Rectal smooth muscle tissue (tissue), 1 donor: ENCODE measurements around the gene COX11.

Source experiments
- H3K27ac ChIP-seq: one replicate; pipeline ENCODE4 v1.7.0; 2013; ENCODE audit warnings: low read depth, low read length, inconsistent platforms
- H3K27me3 ChIP-seq: one replicate; pipeline ENCODE4 v1.7.0; 2013; ENCODE audit warnings: low read length; ENCODE audit not compliant: control insufficient read depth, insufficient read depth
- H3K36me3 ChIP-seq: one replicate; pipeline ENCODE4 v1.7.0; 2013; ENCODE audit warnings: low read length; ENCODE audit not compliant: control insufficient read depth, insufficient read depth
- H3K4me1 ChIP-seq: one replicate; pipeline ENCODE4 v1.7.0; 2013; ENCODE audit warnings: low read length; ENCODE audit not compliant: control insufficient read depth, insufficient read depth
- H3K4me3 ChIP-seq: one replicate; pipeline ENCODE4 v1.7.0; 2013; ENCODE audit warnings: low read length
- H3K9ac ChIP-seq: one replicate; pipeline ENCODE4 v1.7.0; 2013; ENCODE audit warnings: low read length

COX11 gene

DNA sequence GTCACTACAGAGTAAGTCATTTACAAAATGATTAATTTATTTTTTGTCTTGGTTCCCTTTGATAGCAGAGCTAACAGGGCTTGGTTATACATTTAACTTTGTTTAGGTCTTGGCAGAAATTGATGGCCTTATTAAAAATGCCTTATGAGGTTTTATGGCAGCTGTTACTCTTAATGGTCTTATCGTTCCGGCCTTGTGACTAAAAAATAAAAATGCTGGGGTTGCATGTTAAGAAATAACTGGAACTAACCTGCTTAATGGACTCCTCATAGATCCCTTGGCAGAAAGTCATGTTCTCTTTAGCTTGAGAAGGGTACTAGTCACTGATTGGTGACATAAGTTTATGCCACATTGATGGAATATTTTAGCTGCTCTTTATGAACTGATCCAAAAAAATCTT lies 18.3 kb downstream of the COX11 start:
- no peaks in the 10 kb centered on the region for H3K4me1 ChIP-seq
- no peak overlapping the region for H3K9ac ChIP-seq
- H3K36me3 ChIP-seq, result peaks cover 8% of the 10 kb centered on the region
- no peak overlapping the region for H3K4me3 ChIP-seq
- no peaks in the 10 kb centered on the region for H3K27me3 ChIP-seq
- no peak overlapping the region for H3K27ac ChIP-seq

DNA sequence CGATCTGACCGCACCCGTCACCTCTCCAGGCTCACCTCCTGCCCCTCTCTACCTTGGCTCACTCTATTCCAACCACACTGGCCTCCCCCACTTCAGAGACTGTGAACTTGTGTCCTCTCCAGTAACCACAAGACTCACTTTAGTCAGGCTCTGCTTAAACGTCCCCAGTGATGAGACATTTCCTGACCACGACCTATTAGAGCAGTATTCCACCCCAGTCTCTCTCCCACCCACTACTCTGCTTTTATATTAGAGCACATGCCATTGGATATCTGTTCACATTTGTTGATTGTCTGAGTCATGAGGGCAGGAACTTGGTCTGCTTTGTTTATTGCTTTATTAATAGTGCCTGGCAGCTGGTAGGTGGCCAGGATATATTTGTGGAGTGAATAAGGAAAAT lies 20.1 kb downstream of the COX11 start:
- no peak overlapping the region for H3K9ac ChIP-seq
- H3K4me1 ChIP-seq, result no peaks in the 10 kb centered on the region
- no peaks in the 10 kb centered on the region for H3K27me3 ChIP-seq
- H3K4me3 ChIP-seq, result no peak overlapping the region
- no peak overlapping the region for H3K27ac ChIP-seq
- H3K36me3 ChIP-seq, result peaks cover 4% of the 10 kb centered on the region

DNA sequence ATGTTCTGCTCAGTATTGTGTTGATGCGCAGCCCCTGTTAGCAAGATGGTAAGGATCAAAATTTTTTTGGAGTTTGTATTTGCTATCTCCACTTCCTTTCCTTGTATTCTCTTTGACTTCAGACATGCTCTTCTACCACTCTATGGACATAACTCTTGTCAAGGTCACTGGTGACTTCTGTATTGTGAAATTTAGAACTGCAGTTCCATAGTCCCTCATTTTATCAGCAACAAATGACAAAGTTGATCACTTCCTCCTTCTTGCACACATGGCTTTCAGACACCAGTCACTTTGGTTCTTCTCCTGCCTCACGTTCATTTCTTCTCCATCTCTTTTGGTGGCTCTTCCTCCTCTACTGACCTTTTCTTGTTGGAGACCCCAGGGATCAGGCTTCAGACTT lies 21.1 kb downstream of the COX11 start:
- Histone ChIP-seq H3K9ac (no peak overlapping the region), H3K4me3 (no peak overlapping the region), H3K27ac (no peak overlapping the region), H3K27me3 (no peaks in the 10 kb centered on the region), H3K36me3 (no peaks in the 10 kb centered on the region), H3K4me1 (no peaks in the 10 kb centered on the region)

DNA sequence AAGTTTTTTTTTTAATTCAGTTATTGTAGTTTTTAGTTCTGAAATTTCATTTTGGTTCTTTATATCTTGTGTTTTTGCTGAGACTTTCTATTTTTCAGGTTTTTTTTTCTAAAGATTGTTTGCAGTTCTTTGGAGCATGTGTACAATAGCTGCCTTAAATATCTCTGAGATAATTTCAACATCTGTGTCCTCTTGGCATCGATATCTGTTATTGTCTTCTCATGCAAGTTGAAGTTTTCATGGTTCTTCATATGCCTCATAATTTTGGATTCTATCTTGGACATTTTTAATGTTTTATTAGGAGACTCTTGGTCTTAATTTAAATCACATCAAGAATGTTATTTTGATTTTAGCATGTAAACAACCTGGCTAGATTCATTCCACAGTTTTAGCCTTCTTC lies 22.8 kb downstream of the COX11 start:
- no peaks in the 10 kb centered on the region for H3K4me1 ChIP-seq
- H3K4me3 ChIP-seq, result no peak overlapping the region
- H3K27ac ChIP-seq, result no peak overlapping the region
- H3K9ac ChIP-seq, result no peak overlapping the region
- H3K27me3 ChIP-seq, result no peaks in the 10 kb centered on the region
- no peaks in the 10 kb centered on the region for H3K36me3 ChIP-seq

DNA sequence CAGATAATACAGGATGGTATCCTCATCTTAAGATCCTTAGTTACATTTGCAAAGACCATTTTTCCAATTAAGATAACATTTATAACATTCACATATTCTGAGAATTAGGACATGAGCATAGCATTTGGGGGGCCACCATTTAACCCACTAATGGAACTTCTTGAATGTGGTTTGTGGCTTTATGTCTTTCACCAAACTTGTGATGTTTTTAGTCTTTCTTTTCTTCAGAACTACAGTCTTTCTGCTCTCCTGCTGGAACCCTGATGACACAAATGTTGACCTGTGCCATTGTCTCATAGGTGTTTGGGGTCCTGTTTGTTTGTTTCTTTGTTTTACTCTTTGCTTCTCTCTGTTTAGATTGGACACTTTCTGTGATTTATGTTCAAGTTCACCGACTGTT lies 23.2 kb downstream of the COX11 start:
- Histone ChIP-seq H3K36me3 (no peaks in the 10 kb centered on the region), H3K27ac (no peak overlapping the region), H3K9ac (no peak overlapping the region), H3K4me3 (no peak overlapping the region), H3K27me3 (no peaks in the 10 kb centered on the region), H3K4me1 (no peaks in the 10 kb centered on the region)

DNA sequence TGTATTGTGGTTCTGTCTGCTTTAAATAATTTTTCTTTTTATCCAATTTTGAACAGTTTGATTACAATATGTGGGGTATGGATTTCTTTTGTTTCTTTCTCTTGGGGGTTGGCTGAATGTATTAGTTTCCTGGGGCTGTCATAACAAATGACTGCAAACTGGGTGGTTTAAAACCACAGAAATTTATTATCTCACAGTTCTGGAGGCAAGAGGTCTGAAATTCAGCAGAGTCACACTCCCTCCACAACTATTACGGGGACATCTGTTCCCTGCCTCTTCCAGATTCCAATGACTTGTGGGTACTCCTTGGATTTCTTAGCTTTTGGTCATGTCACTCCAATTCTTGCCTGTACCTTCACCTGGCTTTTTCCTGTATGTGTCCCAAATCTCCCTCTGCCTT lies 23.7 kb downstream of the COX11 start:
- Histone ChIP-seq H3K4me1 (no peaks in the 10 kb centered on the region), H3K9ac (no peak overlapping the region), H3K4me3 (no peak overlapping the region), H3K36me3 (no peaks in the 10 kb centered on the region), H3K27ac (no peak overlapping the region), H3K27me3 (no peaks in the 10 kb centered on the region)

DNA sequence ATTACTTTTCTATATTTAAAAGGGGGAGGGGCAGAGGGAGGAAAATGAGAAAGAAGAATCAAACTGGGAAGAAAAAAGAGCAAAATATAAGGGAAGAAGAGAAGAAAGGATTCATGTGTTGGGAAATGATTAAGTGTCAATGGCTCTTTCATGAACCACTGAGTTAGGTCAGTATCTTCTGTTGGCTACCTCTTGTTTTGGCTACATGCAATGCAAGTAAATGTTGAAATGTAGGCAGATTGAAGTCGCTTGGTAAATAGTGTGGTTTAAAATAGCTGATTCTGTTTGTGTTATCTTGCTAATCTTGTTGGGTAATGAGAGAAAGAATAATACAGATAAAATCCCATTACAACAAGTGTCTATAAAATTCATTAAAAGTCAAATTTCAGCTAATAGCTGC lies 27.2 kb downstream of the COX11 start:
- H3K36me3 ChIP-seq, result no peaks in the 10 kb centered on the region
- H3K4me3 ChIP-seq, result no peak overlapping the region
- H3K27ac ChIP-seq, result no peak overlapping the region
- H3K4me1 ChIP-seq, result no peaks in the 10 kb centered on the region
- no peaks in the 10 kb centered on the region for H3K27me3 ChIP-seq
- no peak overlapping the region for H3K9ac ChIP-seq

DNA sequence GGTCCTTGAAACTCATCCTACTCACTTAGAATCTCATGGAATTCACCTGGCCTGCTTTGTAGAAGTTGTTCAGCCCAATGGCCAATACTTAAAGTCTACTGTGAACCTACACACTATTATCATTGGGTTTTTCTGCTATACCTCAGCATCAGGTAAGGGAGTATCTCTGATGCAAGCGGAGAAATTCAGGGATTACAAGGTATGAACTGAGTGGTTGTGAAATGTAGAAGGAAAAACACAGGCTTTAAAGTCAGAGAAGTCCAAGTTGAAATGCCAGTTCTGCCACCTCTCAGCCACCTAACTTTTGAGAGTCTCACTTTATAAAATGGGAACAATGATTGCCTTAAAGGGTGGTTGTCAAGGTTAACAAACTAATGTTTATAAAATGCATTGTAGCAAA lies 31.0 kb downstream of the COX11 start:
- H3K27me3 ChIP-seq, result no peaks in the 10 kb centered on the region
- no peaks in the 10 kb centered on the region for H3K36me3 ChIP-seq
- no peak overlapping the region for H3K9ac ChIP-seq
- no peak overlapping the region for H3K27ac ChIP-seq
- no peaks in the 10 kb centered on the region for H3K4me1 ChIP-seq
- H3K4me3 ChIP-seq, result no peak overlapping the region

DNA sequence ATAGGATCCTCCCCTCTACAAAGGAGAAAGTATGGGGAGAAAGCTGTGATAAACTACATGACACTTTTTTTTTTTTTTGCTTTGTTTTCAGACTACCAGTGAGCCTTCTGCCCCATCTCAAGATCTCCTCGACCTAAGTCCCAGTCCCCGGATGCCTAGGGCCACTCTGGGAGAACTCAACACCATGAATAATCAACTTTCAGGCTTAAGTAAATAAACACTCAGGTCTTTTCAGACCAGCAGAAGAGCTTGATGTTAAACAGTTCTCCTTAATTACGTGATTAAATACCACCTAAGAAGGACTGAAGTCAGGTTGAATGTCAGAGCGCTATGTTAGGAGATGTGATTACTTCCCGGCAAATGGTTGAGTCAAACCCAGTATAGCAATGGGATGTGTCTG lies 31.4 kb downstream of the COX11 start:
- no peak overlapping the region for H3K4me3 ChIP-seq
- no peaks in the 10 kb centered on the region for H3K4me1 ChIP-seq
- H3K27ac ChIP-seq, result no peak overlapping the region
- no peak overlapping the region for H3K9ac ChIP-seq
- no peaks in the 10 kb centered on the region for H3K27me3 ChIP-seq
- no peaks in the 10 kb centered on the region for H3K36me3 ChIP-seq

DNA sequence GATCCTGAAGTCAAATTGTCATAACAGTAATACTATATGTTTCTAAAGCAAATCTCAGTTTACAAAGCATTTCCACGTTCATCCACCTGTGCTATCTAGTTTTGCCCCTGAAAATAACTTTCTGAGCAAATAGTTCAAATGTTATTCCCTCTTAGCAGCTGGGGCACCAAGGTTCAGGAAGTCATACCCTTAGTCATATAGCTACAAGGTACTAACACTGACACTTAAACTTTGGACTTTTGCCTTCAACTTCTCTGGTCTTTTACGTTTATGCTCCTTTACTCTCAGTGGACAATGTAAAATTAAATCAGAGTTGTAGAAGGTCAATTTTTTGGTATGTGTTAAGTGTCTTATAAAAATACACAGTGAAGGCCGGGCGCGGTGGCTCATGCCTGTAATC lies 33.0 kb downstream of the COX11 start:
- no peak overlapping the region for H3K9ac ChIP-seq
- H3K4me1 ChIP-seq, result no peaks in the 10 kb centered on the region
- H3K27ac ChIP-seq, result no peak overlapping the region
- H3K36me3 ChIP-seq, result no peaks in the 10 kb centered on the region
- H3K4me3 ChIP-seq, result no peak overlapping the region
- no peaks in the 10 kb centered on the region for H3K27me3 ChIP-seq

DNA sequence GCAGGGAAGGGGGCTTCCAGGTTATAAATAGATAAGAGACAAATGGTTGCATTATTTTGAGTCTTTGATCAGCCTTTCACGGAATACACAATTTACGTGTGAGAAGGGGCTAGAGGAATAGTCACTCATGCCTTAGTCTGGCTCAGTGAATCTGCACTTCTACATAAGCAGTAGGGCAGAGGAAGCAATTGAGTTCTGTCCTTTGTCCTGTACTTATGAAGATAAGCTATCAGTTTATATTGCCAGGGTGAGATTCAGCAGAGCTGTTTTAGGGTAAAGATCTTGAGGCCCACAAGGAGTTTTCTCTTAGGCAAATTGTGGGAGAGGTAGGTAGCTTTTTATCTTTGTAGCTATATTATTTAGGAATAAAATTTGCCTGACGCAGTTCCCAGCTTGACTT lies 34.5 kb downstream of the COX11 start:
- H3K36me3 ChIP-seq, result no peaks in the 10 kb centered on the region
- H3K4me3 ChIP-seq, result no peak overlapping the region
- no peak overlapping the region for H3K9ac ChIP-seq
- H3K27ac ChIP-seq, result no peak overlapping the region
- no peaks in the 10 kb centered on the region for H3K27me3 ChIP-seq
- H3K4me1 ChIP-seq, result no peaks in the 10 kb centered on the region

DNA sequence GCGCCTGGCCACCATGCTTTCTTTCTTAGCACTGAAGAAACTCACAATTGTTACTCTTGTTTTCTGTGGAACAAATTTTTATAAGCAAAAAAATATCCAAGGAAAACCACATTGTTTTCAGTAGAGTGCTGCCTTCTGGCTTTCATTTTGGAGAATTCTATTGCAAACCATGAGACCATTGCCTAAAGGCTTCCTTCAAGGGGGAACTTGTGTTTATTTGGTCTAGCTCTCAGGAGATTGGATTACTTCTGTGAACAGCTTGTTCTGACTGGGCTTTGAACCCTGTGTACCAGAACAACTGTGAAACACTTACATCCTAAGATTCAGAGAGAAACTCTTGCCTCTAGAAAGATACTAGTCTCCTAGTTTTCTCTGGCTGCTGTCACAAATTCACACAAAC lies 35.7 kb downstream of the COX11 start:
- H3K27me3 ChIP-seq, result no peaks in the 10 kb centered on the region
- no peaks in the 10 kb centered on the region for H3K36me3 ChIP-seq
- H3K4me3 ChIP-seq, result no peak overlapping the region
- no peaks in the 10 kb centered on the region for H3K4me1 ChIP-seq
- H3K9ac ChIP-seq, result no peak overlapping the region
- no peak overlapping the region for H3K27ac ChIP-seq

DNA sequence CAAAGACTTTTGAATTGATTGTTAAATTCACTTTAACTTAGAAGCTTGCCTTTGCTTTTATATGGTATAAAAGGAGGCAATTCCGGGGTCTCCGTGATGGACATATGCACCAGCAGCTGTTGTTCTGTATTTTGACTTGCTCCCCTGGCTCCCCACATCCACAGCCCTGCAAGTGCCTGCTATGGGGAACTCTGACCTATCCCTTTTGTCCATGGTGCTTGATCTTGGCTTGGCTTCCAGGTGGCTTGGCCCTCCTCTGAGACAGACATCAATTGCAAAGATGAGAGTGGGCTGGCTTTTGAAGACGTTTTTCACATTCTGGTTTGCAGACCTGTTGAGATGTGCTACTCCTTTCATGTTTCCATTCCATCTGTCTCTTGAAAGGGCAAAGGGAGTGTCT lies 40.9 kb downstream of the COX11 start:
- Histone ChIP-seq H3K36me3 (no peaks in the 10 kb centered on the region), H3K4me1 (no peaks in the 10 kb centered on the region), H3K27me3 (no peaks in the 10 kb centered on the region), H3K4me3 (no peak overlapping the region), H3K27ac (no peak overlapping the region), H3K9ac (no peak overlapping the region)

DNA sequence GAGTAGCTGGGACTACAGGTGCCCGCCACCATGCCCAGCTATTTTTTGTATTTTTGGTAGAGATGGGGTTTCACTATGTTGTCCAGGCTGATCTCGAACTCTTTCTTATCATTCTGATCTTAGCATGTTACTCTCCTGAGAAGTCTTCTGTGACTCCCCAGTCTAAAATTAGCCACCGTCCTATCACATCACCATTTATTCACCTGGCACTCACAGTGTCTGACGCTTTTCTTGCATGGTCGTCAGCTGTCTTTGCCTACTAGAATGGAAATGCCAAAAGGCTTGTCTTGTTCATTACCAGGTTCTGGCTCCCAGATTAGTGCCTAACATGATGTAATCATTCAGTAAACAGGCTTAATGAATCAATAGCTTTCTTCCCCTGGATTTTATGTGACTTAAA lies 44.0 kb downstream of the COX11 start:
- no peaks in the 10 kb centered on the region for H3K27me3 ChIP-seq
- H3K4me1 ChIP-seq, result no peaks in the 10 kb centered on the region
- no peak overlapping the region for H3K9ac ChIP-seq
- H3K4me3 ChIP-seq, result no peak overlapping the region
- H3K36me3 ChIP-seq, result no peaks in the 10 kb centered on the region
- H3K27ac ChIP-seq, result no peak overlapping the region
